Fibroblast of peridontal ligament (primary cell): ENCODE data around the gene SRGAP1.
"Not testable (repeated sequence)": the region's sequence is repeated elsewhere in the genome, so short reads cannot be mapped to it uniquely, and the experiment has no call there.

Source experiments
- DNase-seq: peaks from one replicate; pipeline ENCODE4 v3.0.0-alpha.2; 2010; ENCODE audit errors: extremely low read depth

SRGAP1 gene

GRCh38 chr12:64170024-64170423, 325.5 kb downstream of the SRGAP1 start:
- DNase-seq, result no peak

DNA sequence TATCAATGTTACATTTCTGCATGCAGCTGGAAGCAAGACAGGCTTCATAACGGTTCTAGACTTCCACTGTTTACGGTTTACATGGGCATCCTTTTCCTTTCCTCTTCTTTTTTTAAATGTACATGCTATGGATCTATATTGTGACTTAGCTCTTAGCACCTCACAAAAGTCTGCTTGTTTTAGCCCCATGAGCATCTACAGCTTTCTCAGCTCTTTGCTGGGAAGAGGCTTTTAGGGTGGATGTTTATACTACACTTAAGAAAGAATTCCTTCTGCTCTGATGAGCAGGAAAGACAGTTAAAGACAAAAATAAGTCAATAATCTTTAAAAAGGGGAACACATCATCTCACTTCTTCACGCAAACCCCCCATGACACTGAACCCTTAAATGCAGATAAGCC, 326.2 kb downstream of the SRGAP1 start:
- no peak for DNase-seq

DNA sequence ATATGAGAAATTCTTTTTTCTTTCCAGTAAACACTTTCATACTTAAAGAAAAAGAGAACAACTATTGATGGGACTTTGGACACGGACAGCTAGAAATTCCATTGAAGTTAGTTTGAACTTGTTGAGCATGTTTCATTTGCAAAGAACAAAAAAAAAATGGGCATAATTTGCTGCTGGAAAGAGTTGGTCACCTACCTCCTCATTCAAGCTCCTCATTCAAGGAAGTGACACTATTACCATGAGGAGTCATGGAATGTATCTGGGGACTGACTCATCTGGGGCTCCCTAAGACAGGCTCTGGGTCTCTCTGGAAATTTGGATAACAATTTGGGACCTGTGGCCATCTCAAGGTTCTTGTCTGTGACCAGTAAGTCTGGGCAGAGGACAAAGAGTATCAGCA, 327.2 kb downstream of the SRGAP1 start:
- DNase-seq, result no peak

GRCh38 chr12:64172143-64172970, 327.9 kb downstream of the SRGAP1 start:
- no peak for DNase-seq

DNA sequence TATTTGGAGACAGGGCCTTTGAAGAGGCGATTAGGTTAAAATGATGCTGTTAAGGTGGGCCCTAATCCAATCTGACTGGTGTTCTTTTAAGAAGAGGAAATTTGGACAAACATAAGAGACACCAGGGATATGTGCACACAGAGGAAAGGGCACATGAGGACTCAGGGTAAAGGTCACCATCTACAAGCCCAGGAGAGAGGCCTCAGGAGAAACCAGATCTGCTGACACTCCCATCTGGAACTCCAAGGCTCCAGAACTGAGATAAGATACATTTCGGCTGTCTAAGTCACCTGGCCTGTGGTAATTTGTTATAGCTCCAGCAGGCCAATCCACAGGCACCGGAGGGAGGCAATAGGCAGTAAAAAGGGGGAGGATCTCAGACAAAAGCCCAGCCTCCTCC, 329.0 kb downstream of the SRGAP1 start:
- DNase-seq, result no peak

DNA sequence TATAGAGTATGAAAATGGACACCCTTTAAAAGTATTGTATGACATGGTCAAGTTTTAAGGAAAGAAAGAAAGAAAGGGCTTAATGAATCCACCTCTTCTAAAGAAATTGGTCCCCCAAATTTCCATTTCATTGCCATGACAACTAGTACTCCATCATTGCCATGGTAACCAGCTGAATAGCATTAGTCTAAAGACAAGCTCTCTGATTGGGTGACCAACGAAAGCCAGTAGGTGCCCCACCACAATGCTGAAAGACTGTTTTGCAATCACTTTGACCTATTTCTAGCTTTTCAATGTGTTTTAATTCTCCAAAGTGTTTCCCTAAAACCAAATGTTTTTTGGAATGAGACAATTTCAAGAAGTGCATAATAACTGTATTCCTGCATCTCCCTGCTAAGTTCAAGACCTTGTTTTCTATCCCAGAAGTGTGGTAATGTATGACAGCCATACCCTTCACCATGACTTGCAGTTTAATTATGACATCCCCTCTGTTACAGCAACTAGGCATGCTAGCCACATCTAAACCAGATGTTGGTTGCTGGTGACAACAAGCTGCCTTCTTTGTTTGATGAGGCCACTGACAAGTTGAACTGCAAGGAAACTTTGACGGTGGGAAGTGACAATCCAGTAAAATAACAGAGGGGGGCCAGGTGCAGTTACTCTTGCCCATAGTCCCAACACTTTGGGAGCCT, 330.9 kb downstream of the SRGAP1 start:
- peak; percentile 72 for DNase-seq

GRCh38 chr12:64177001-64177400, 332.5 kb downstream of the SRGAP1 start:
- DNase-seq, result no peak

GRCh38 chr12:64178122-64178521, 333.6 kb downstream of the SRGAP1 start:
- peak; percentile 83 for DNase-seq

DNA sequence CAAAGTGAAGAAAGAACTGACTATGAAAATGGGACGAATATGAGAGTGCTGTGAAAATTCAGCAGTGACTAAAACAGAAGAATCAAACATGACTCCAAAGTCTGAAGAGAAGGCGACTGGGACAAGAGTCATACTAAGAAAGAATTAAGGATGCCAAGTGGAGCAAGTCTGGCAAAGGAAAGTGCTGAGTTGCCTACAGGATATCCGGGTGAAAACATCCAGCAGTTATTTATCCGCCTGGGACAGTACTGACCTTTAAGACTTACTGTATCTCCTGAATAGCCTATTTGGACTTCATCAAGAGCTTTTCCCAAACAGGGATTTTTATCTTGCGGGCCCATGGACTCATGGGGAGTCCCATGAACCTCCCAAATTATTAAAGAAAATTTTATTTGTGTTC, 336.5 kb downstream of the SRGAP1 start:
- peak; percentile 82 for DNase-seq

GRCh38 chr12:64181430-64182291, 337.2 kb downstream of the SRGAP1 start:
- peak; percentile 98 for DNase-seq

GRCh38 chr12:64184216-64184615, 339.7 kb downstream of the SRGAP1 start:
- no peak for DNase-seq

DNA sequence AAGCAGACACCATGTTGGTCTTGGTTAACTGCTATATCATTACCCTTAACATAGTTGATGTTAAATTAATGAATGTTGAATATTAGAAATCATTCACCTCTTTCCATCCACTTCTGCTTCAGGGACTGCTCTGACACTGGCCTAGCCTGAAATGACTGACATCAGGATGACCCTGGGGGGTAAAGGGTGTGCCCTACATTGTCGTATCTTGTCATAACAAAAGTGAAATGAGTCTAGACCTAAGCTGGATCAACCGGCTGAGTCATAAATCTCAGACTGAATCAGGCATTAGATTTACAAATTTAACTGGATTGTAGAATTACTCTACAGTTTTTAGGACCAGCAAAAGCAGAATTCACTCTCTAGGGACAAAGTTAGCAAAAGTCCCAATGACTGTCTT, 342.3 kb downstream of the SRGAP1 start:
- DNase-seq, result peak; percentile 37

GRCh38 chr12:64187370-64187769, 342.9 kb downstream of the SRGAP1 start:
- DNase-seq, result peak; percentile 81

DNA sequence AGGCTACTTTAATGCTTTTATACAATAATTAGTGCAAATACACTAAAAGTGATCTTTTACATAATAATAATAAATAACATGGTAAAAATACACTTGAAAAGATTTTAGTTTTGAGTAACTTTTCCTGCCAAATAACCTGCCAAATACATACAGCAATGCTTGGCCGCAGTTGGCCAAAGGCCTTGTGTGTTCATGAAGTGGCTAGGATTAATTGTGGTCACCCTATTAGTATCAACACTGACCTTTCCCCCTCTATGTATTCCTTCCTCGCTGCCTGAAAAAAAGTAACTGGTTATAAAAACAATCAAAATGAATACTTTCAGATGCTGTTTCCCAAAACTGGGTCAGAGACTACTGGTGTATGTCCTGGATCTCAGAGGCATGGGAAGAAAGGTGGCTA, 343.3 kb downstream of the SRGAP1 start:
- no peak for DNase-seq

DNA sequence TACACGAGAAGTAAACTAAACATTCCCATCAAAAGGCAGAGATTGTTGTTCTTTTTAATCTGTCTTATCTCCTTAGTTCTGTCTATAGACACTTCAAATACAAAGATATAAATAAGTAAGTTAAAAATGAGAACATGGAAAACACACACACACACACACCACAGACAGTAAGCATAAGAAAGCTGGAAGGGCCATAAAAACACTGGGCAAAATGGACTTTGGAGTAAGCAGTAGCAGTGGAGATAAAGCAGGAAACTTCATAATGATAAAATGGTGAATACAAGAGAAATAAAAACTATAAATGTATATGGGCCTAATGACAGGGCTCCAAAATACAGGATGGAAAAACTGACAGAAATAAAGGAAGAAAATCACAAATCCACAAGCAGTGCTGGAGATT, 345.0 kb downstream of the SRGAP1 start:
- no peak for DNase-seq

DNA sequence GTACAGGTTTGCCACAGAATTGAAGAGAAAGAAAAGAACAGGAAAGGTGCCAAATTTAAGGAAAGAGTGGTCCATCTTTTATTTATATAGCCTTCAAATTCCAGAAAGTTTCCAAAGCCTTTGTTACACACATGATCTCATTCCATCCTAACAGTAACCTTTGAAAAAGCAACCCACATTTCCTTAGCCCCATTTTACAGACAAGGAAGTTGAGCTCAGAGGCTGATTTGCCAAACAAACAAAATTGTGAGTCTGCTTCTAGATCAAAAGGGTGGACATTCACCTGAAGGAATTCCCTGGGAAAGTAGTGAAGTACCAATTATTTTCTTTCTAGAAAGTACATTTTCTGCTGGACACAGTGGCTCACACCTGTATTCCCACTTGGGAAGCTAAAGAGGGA, 345.6 kb downstream of the SRGAP1 start:
- DNase-seq, result no peak

DNA sequence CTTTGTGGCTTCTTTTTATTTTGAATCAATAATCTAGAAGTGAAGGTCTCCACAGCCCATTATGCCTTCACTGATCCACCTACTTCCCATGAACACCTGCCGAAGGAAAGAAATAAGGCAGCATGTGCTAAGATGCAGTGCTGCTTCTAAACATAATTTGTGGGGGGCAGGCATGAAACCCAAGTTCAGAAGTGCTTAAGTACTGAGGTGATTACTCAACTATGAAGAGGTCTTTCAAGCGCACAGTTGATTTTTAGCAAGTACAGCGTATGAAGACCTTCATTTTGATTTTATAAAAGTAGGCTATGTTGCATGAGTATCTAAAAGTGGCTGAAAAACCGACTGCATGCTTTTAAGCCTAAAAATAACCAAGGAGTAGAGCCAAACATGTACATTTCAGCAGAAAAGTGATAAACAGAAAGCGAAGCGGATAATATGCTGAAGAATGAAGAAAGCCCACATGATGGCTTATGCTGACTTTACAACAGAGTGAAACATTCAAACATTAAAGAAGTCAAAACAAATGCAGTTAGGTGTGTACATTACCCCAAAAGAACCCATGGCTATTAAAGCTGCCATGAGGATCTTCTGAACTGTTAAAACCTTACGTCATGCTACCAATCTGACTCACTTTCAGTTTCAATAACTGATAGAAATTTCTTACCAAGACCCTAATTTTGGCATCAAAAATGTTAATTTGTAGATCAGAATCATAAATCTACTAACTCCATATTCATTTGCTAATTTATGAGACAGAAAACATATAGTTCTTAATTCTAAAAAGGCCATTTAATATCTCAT, 348.3 kb downstream of the SRGAP1 start:
- DNase-seq, result no peak

DNA sequence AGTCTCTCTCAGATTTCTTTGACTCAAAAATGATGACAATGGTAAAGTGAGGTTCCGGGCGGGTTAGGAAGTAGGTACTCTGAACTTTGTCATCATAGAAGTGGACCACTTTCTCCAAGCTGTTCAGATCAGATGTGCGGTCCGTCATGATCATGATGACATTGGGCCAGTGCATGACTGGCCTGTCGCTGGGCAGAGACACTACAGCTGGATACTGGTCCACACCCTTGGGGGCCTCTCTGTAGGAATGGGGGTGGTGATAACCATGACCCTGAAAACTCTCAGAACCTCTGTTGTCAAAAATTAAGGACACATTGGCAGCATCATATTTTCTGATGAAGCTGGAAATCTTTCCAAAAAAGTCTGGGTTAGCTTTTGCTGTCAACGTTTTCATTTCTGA, 349.4 kb downstream of the SRGAP1 start:
- DNase-seq, result no peak

DNA sequence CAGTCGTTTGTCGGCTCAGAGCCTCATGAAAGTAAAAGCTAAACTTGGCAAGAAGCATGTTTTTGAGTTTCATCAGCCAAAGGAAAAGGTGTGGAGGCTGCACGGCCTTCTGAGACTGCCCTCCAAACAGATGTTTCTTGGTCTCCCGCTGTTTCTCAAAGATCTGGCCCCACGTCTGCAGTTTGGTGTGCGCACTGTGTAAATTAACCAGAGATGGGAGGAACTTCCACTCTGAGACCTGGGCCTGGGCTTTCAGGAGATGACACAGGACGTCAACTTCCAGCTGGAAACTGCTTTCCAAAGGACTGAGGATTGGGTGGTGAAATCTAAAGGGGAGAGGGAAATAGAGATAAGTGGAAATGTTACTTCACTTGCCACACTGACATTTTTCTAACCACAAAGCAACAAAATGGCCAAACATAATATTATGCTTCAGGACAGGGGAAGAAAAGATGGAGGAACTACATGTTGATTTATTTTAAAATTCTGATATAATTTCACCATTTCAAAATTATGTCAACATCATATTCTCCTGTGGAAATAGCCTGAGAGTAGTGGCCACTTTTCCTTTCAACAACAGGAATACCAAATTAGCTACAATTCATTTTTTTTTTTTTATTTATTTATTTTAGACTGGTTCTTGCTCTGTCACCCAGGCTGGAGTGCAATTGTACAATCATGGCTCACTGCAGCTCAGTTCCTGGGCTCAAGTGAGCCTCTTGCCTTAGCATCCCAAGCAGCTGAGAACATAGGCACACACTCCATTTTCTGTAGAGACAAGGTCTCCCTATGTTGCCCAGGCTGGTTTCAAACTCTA, 350.0 kb downstream of the SRGAP1 start:
- peak; percentile 36 for DNase-seq

DNA sequence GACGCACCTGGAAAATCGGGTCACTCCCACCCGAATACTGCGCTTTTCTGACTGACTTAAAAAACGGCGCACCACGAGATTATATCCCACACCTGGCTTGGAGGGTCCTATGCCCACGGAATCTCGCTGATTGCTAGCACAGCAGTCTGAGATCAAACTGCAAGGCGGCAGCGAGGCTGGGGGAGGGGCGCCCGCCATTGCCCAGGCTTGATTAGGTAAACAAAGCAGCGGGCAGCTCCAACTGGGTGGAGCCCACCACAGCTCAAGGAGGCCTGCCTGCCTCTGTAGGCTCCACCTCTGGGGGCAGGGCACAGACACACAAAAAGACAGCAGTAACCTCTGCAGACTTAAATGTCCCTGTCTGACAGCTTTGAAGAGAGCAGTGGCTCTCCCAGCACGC, 351.3 kb downstream of the SRGAP1 start:
- DNase-seq, result not testable (repeated sequence)

DNA sequence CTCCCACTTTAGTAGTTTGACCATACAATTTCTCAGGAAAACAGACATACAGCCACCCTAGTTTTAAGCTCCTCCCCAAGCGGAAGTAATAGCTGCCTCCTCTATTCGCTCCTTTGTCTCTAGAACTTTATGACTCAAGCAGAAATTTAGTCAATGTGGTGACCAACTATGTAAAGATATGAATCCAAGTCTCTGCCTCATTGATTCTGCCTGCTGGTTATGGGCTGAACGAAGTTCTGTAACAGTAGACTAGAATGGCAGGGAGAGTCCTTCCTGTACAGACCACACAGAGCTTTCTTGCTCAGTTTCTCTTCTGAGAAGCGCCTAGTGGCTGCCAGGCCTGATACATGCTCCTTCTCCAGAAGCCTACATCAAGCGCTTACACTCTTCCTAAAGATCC, 358.5 kb downstream of the SRGAP1 start:
- DNase-seq, result no peak
